ENCODE results near the gene NLRC3. TPM values are rescaled to one million over a fixed set of nuclear protein-coding genes. Genes with fewer than 3 reads are reported as not detected.

Gene NLRC3, protein sequence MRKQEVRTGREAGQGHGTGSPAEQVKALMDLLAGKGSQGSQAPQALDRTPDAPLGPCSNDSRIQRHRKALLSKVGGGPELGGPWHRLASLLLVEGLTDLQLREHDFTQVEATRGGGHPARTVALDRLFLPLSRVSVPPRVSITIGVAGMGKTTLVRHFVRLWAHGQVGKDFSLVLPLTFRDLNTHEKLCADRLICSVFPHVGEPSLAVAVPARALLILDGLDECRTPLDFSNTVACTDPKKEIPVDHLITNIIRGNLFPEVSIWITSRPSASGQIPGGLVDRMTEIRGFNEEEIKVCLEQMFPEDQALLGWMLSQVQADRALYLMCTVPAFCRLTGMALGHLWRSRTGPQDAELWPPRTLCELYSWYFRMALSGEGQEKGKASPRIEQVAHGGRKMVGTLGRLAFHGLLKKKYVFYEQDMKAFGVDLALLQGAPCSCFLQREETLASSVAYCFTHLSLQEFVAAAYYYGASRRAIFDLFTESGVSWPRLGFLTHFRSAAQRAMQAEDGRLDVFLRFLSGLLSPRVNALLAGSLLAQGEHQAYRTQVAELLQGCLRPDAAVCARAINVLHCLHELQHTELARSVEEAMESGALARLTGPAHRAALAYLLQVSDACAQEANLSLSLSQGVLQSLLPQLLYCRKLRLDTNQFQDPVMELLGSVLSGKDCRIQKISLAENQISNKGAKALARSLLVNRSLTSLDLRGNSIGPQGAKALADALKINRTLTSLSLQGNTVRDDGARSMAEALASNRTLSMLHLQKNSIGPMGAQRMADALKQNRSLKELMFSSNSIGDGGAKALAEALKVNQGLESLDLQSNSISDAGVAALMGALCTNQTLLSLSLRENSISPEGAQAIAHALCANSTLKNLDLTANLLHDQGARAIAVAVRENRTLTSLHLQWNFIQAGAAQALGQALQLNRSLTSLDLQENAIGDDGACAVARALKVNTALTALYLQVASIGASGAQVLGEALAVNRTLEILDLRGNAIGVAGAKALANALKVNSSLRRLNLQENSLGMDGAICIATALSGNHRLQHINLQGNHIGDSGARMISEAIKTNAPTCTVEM
- not detected for polyA plus RNA-seq (2013, experiment 1 of 4)
- 0.05 TPM for polyA plus RNA-seq (2013, experiment 2 of 4)
- polyA plus RNA-seq (2013, experiment 3 of 4) = not detected
- 0.04 TPM for polyA plus RNA-seq (2013, experiment 4 of 4)

DNA sequence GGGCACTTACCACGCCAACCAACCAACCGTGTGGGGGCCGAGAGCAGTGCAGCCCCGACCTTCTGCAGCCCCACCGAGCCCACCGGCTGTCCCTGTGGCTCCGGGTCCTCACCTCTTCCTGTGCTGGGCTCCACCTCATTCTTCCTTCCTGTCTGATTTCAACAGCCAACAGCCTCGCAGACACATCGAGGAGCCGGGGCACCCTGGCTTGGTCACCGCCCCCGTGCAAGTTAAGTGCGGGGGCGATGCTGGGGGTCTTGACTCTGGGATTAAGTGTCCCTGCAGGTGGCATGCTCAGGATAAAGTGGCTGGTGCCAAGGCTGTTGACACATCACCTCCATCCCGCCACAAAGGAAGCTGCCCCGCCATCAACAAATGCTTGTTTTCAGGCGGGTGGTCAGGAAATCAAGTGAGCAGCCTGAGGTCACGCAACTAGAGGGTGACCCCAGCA, at the start of gene NLRC3:
Gene NLRC3 (minus strand): TSS at position 102 of the 451 bp plus-strand sequence. CDS start 12,367 bp downstream, outside the sequence.
- Histone ChIP-seq H3K4me3 (ENCODE audit: insufficient read depth, low read depth, low read length) (no peak within 1 kb of the TSS), H3K36me3 (ENCODE audit: control insufficient read depth, insufficient read depth, low read length) (no peaks in the 10 kb centered on the region), H3K4me1 (ENCODE audit: control insufficient read depth, insufficient read depth, low read length) (peaks cover 4% of the 10 kb centered on the region), H3K27me3 (ENCODE audit: control insufficient read depth, insufficient read depth, low read length, poor library complexity, severe bottlenecking) (no peaks in the 10 kb centered on the region), H3K9me3 (ENCODE audit: control insufficient read depth, low read length) (no peaks in the 10 kb centered on the region), H3K27ac (ENCODE audit: insufficient read depth, low read depth, low read length, poor library complexity, severe bottlenecking) (no peak within 1 kb of the TSS)
- WGBS, 2 experiments = 88 to 89% methylated on average over 18 of the region's 18 CpGs

DNA sequence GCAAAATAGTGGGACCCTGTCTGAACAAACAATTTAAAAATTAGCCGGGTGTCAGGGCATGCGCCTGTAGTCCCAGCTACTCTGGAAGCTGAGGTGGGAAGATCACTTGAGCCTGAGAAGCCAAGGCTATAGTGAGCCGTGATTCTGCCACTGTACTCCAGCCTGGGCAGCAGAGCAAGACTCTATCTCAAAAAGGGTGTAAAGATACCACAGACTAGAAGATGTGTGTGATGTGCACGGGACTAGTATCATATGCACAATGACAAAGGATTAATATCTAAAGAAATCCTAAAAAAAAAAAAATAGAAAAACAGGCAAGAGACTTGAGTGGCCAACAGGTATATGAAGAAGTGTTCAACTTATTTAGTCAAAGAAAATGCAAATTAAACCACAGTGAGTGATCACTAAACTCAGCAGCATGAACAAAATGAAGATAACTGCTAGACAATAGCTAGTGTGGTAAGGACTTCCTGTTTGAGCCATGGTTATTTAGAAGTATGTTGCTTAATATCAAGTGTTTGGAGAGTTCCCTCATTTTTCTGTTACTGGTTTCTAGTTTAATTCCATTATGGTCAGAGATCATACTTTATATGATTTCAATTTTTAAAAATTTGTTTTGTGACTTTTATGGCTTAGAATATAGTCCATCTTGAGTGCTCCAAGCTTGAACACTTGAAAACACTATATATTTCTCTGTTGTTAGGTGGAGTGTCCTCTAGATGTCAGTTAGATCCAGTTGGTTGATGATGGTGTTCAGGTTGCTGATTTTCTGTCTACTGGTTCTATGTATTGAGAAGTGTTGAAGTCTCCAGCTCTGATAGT, 48.9 kb upstream of the NLRC3 start:
- Histone ChIP-seq H3K4me3 (ENCODE audit: insufficient read depth, low read depth, low read length) (no peak overlapping the region), H3K27me3 (ENCODE audit: control insufficient read depth, insufficient read depth, low read length, poor library complexity, severe bottlenecking) (no peaks in the 10 kb centered on the region), H3K9me3 (ENCODE audit: control insufficient read depth, low read length) (no peaks in the 10 kb centered on the region), H3K4me1 (ENCODE audit: control insufficient read depth, insufficient read depth, low read length) (no peaks in the 10 kb centered on the region), H3K27ac (ENCODE audit: insufficient read depth, low read depth, low read length, poor library complexity, severe bottlenecking) (no peak overlapping the region), H3K36me3 (ENCODE audit: control insufficient read depth, insufficient read depth, low read length) (no peaks in the 10 kb centered on the region)
- WGBS, 2 experiments = 91 to 96% methylated on average over 3 to 4 of the region's 4 CpGs

DNA sequence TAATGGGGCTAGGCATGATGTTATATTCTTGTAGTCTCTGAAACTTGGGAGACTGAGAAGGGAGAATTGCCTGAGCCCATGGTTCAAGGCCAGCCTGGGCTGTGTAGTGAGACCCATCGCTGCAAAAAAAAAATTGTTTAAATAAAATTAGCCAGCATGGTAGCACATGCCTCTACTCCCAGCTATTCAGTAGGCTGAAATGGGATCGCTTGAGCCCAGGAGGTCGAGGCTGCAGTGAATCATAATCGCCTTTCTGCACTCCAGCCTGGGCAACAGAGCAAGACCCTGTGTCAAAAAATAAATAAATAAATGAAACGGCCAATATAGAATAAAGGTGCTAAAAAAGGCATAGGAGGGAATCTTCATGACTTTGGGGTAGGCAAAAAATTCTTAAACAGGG, 48.1 kb upstream of the NLRC3 start:
- no peaks in the 10 kb centered on the region for H3K9me3 ChIP-seq (ENCODE audit: control insufficient read depth, low read length)
- H3K36me3 ChIP-seq (ENCODE audit: control insufficient read depth, insufficient read depth, low read length) = no peaks in the 10 kb centered on the region
- no peak overlapping the region for H3K27ac ChIP-seq (ENCODE audit: insufficient read depth, low read depth, low read length, poor library complexity, severe bottlenecking)
- H3K27me3 ChIP-seq (ENCODE audit: control insufficient read depth, insufficient read depth, low read length, poor library complexity, severe bottlenecking) = no peaks in the 10 kb centered on the region
- 95 to 97% methylated on average over 5 of the region's 5 CpGs for WGBS, 2 experiments
- H3K4me3 ChIP-seq (ENCODE audit: insufficient read depth, low read depth, low read length) = no peak overlapping the region
- H3K4me1 ChIP-seq (ENCODE audit: control insufficient read depth, insufficient read depth, low read length) = no peaks in the 10 kb centered on the region

DNA sequence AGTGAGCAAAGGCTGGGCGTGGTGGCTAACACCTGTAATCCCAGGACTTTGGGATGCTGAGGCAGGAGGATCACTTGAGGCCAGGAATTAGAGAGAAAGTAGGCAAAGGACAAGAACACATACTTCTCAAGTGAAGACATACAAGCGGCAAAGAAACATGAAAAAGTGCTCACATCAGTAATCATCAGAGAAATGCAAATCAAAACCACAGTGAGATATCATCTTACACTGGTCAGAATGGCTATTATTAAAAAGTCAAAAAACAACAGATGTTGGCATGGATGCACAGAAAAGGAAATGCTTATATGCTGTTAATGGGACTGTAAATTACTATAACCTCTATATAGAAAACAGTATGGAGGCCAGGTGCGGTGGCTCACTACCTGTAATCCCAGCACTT, 46.4 kb upstream of the NLRC3 start:
- no peaks in the 10 kb centered on the region for H3K9me3 ChIP-seq (ENCODE audit: control insufficient read depth, low read length)
- H3K4me1 ChIP-seq (ENCODE audit: control insufficient read depth, insufficient read depth, low read length) = no peaks in the 10 kb centered on the region
- no peaks in the 10 kb centered on the region for H3K27me3 ChIP-seq (ENCODE audit: control insufficient read depth, insufficient read depth, low read length, poor library complexity, severe bottlenecking)
- H3K27ac ChIP-seq (ENCODE audit: insufficient read depth, low read depth, low read length, poor library complexity, severe bottlenecking) = no peak overlapping the region
- H3K4me3 ChIP-seq (ENCODE audit: insufficient read depth, low read depth, low read length) = no peak overlapping the region
- H3K36me3 ChIP-seq (ENCODE audit: control insufficient read depth, insufficient read depth, low read length) = no peaks in the 10 kb centered on the region
- 91 to 95% methylated on average over 3 of the region's 3 CpGs for WGBS, 2 experiments

DNA sequence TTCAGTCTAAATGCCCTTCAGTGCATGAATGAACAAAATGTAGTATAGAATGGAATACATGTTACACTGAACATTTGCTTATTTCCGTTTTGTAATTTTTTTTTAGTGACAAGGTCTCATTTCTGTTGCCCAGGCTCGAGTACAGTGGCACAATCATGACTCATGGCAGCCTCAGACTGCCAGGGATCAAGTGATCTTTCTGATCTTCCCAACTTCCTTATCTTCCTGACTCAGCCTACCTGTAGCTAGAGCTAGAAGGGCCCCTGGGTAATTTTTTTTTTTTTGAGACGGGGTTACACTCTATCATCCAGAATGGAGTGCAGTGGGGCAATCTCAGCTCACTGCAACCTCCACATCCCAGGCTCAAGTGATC, 41.6 kb upstream of the NLRC3 start:
- 92 to 93% methylated on average over 3 of the region's 3 CpGs for WGBS, 2 experiments
- Histone ChIP-seq H3K4me3 (ENCODE audit: insufficient read depth, low read depth, low read length) (no peak overlapping the region), H3K27ac (ENCODE audit: insufficient read depth, low read depth, low read length, poor library complexity, severe bottlenecking) (no peak overlapping the region), H3K36me3 (ENCODE audit: control insufficient read depth, insufficient read depth, low read length) (no peaks in the 10 kb centered on the region), H3K9me3 (ENCODE audit: control insufficient read depth, low read length) (no peaks in the 10 kb centered on the region), H3K27me3 (ENCODE audit: control insufficient read depth, insufficient read depth, low read length, poor library complexity, severe bottlenecking) (no peaks in the 10 kb centered on the region), H3K4me1 (ENCODE audit: control insufficient read depth, insufficient read depth, low read length) (no peaks in the 10 kb centered on the region)

DNA sequence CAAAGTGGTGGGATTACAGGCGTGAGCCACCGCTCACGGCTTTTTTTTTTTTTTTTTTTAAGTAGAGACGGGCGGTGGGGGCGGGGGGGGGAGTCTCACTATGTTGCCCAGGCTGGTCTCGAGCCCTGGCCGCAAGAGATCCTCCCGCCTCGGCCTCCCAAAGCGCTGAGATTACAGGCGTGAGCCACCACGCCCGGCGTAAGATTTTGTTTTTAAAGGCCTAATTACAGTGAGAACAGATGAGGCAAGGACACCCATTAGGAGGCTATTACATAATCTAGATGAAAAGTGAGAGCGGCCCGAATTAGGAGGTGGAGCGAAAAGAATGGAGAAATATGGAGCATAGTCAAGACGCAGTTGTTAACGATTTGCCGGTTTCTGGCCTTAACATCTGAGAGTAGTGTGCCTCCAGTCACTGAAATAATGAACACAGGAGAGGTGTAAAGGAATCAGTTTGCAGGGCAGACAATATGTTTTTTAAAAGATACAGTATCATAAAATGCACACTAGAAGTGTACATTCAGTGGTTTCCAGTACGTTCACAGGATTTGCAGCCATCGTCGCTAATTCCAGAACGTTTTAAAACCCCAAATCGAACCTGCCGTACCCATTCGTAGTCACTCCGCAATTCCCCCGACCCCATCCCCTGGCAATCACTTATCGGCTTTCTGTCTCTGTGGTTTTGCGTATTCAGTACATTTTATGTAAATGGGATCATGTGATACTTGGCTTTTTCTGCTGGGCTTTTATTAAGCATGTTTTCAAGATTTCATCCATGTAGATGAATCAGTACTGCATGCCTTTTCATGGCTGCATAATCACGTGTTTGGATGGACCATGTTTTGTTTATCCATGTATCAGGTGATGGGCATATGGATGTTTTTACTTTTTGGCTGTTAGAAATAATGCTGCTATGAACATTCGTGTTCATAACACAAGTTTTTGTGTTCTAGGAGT, 35.6 kb upstream of the NLRC3 start:
- H3K9me3 ChIP-seq (ENCODE audit: control insufficient read depth, low read length) = no peaks in the 10 kb centered on the region
- H3K27ac ChIP-seq (ENCODE audit: insufficient read depth, low read depth, low read length, poor library complexity, severe bottlenecking) = no peak overlapping the region
- WGBS, 2 experiments = 86 to 87% methylated on average over 34 of the region's 34 CpGs

DNA sequence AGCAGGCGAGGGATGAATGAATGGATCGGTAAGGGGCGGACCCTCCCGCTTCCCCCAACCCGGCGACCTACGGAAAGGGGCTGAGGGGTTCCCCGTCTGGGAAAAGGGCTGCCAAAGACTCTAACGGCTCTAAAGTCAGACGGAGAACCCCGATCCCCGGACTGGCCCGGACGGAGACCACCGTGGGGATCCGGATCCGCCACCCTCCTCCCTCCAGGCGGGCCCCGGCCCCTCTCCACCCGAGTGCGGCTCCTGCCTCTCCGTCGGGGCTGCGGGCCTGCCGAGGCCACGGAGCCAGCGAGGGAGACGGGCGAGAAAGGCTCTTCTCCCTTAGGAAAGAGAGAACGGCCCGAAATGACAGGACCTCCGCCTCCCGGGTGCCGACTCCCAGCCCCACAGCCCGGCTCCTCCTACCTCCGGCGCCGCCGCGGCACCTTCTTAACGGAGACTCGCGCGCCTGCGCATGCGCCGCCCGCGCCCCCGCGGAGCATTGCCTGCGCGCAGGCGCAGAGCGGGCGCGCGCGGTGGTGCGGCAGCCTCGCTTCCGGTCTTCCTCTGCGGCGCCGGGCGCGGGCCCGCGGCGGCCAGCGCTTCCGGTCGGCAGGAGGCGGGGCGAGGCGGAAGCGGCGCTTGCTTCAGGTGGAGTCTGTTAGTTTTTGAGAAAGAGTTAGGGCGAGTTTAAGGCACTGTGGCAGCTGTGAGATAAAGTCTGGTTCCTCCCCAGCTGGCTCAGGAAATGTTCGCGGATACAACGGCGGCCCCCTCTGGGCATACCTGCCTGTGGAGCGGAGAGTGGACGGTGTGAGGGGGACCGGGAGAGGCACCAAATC, 34.2 kb upstream of the NLRC3 start, which contains the start of gene SLX4:
Gene SLX4 (minus strand): TSS at position 461 of the 830 bp plus-strand sequence. CDS start 2,642 bp downstream, outside the sequence.
- Histone ChIP-seq H3K9me3 (ENCODE audit: control insufficient read depth, low read length) (no peaks in the 10 kb centered on the region), H3K27me3 (ENCODE audit: control insufficient read depth, insufficient read depth, low read length, poor library complexity, severe bottlenecking) (no peaks in the 10 kb centered on the region), H3K4me3 (ENCODE audit: insufficient read depth, low read depth, low read length) (peak within 1 kb of the TSS; percentile 89), H3K27ac (ENCODE audit: insufficient read depth, low read depth, low read length, poor library complexity, severe bottlenecking) (peak within 1 kb of the TSS; percentile 60), H3K4me1 (ENCODE audit: control insufficient read depth, insufficient read depth, low read length) (peaks cover 16% of the 10 kb centered on the region), H3K36me3 (ENCODE audit: control insufficient read depth, insufficient read depth, low read length) (no peaks in the 10 kb centered on the region)
- 0% methylated on average over 86 of the region's 86 CpGs for WGBS, 2 experiments

More for the DNA sequence above, 35.6 kb upstream of the NLRC3 start:
- peaks cover 16% of the 10 kb centered on the region for H3K4me1 ChIP-seq (ENCODE audit: control insufficient read depth, insufficient read depth, low read length)
- no peaks in the 10 kb centered on the region for H3K27me3 ChIP-seq (ENCODE audit: control insufficient read depth, insufficient read depth, low read length, poor library complexity, severe bottlenecking)
- H3K36me3 ChIP-seq (ENCODE audit: control insufficient read depth, insufficient read depth, low read length) = no peaks in the 10 kb centered on the region
- H3K4me3 ChIP-seq (ENCODE audit: insufficient read depth, low read depth, low read length) = peak overlapping the region; percentile 89

DNA sequence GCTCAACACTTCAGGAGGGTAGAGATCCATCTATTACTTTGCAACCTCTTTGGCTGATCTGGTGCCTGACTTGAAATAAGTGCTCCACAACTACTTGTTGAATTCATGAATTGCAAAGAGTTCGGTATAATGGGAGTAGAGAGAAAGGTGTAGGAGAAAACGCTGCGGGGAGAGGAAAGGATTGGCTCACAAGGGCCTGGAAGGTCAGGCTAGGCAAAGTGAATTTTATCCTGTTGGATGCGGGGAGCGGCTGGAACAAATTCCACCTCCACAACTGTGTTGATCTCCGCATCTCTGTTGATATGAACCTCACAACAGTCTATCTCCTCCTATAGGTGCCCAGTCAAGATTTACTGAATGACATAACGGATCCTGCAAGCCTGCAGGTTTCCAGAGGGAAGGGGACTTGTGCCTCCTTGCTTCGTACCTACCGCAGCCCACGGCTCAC, 33.5 kb upstream of the NLRC3 start:
- H3K4me3 ChIP-seq (ENCODE audit: insufficient read depth, low read depth, low read length) = peak overlapping the region; percentile 89
- no peaks in the 10 kb centered on the region for H3K27me3 ChIP-seq (ENCODE audit: control insufficient read depth, insufficient read depth, low read length, poor library complexity, severe bottlenecking)
- no peaks in the 10 kb centered on the region for H3K36me3 ChIP-seq (ENCODE audit: control insufficient read depth, insufficient read depth, low read length)
- H3K9me3 ChIP-seq (ENCODE audit: control insufficient read depth, low read length) = no peaks in the 10 kb centered on the region
- WGBS, 2 experiments = 9 to 12% methylated on average over 10 of the region's 10 CpGs
- peak overlapping the region; percentile 60 for H3K27ac ChIP-seq (ENCODE audit: insufficient read depth, low read depth, low read length, poor library complexity, severe bottlenecking)
- peaks cover 16% of the 10 kb centered on the region for H3K4me1 ChIP-seq (ENCODE audit: control insufficient read depth, insufficient read depth, low read length)
